CD14-positive monocyte (primary cell): ENCODE data around the gene CTNND2. TPM values are rescaled to one million over a fixed set of nuclear protein-coding genes. Genes with fewer than 3 reads are reported as not detected.

Experiments
- DNase-seq, 3 donors: peaks; one replicate each; pipeline ENCODE4 v3.0.0-alpha.2; 2011 to 2022
- H2AFZ ChIP-seq: 2 replicates; pipeline ENCODE4 v1.6.0; 2012; ENCODE audit warnings: mild to moderate bottlenecking, low read depth, low read length, inconsistent platforms; ENCODE audit not compliant: insufficient read depth, poor library complexity, severe bottlenecking
- H3K27ac ChIP-seq, 2 donors: 1 replicate in 1 of 2; 2 replicates in 1 of 2; pipeline ENCODE4 v1.5.1; 2012 to 2013; ENCODE audit warnings: low read length in 2 of 2, control low read depth in 1 of 2, inconsistent platforms in 1 of 2, low read depth in 1 of 2, mild to moderate bottlenecking in 1 of 2
- H3K27me3 ChIP-seq, 2 donors: one replicate each; pipeline versions ENCODE4 v1.6.0 to v1.6.1; 2011 to 2013; ENCODE audit warnings: low read length in 2 of 2; ENCODE audit not compliant: control insufficient read depth in 2 of 2, insufficient read depth in 2 of 2
- H3K36me3 ChIP-seq, 2 donors: replicated peaks in 1 of 2; 1 replicate in 1 of 2; 2 replicates in 1 of 2; pipeline versions ENCODE4 v1.5.1 to v1.6.1; 2012 to 2013; ENCODE audit warnings: low read length in 2 of 2, control low read depth in 1 of 2, inconsistent platforms in 1 of 2, mild to moderate bottlenecking in 1 of 2; ENCODE audit not compliant: insufficient read depth in 2 of 2, control insufficient read depth in 1 of 2
- H3K4me1 ChIP-seq, 2 donors: 1 replicate in 1 of 2; 2 replicates in 1 of 2; pipeline versions ENCODE4 v1.5.1 to v1.6.1; 2012 to 2013; ENCODE audit warnings: low read length in 2 of 2, control low read depth in 1 of 2, inconsistent platforms in 1 of 2, mild to moderate bottlenecking in 1 of 2, moderate library complexity in 1 of 2; ENCODE audit not compliant: insufficient read depth in 2 of 2, control insufficient read depth in 1 of 2
- H3K4me2 ChIP-seq: replicated peaks from 2 replicates; pipeline ENCODE3; 2012; ENCODE audit warnings: low read length, moderate library complexity, mild to moderate bottlenecking; ENCODE audit not compliant: poor library complexity, severe bottlenecking; ENCODE audit errors: extremely low read depth
- H3K4me3 ChIP-seq, 3 experiments: fragments of 200-600 bp in 1 of 3; sonication (generic) in 1 of 3; replicated peaks in 1 of 3; 1 replicate in 2 of 3; 2 replicates in 1 of 3; pipeline ENCODE4 v1.5.1; 2011 to 2013; ENCODE audit warnings: low read length in 3 of 3, mild to moderate bottlenecking in 3 of 3, control low read depth in 2 of 3, low read depth in 2 of 3, inconsistent platforms in 1 of 3, moderate library complexity in 1 of 3
- H3K79me2 ChIP-seq: 2 replicates; pipeline ENCODE4 v1.6.0; 2012; ENCODE audit warnings: mild to moderate bottlenecking, control low read depth, inconsistent platforms, low read length, moderate library complexity; ENCODE audit not compliant: insufficient read depth
- H3K9ac ChIP-seq: 2 replicates; pipeline ENCODE4 v1.6.0; 2017; ENCODE audit warnings: low read length, mild to moderate bottlenecking; ENCODE audit not compliant: insufficient read depth, poor library complexity, severe bottlenecking
- H3K9me3 ChIP-seq, 2 donors: replicated peaks in 1 of 2; 1 replicate in 1 of 2; 2 replicates in 1 of 2; pipeline versions ENCODE4 v1.5.1 to v1.6.1; 2012 to 2013; ENCODE audit warnings: low read length in 2 of 2, control low read depth in 1 of 2; ENCODE audit not compliant: control insufficient read depth in 1 of 2, insufficient read depth in 1 of 2
- H4K20me1 ChIP-seq: 2 replicates; pipeline ENCODE4 v1.6.0; 2012; ENCODE audit warnings: mild to moderate bottlenecking, low read length, control low read depth, moderate library complexity; ENCODE audit not compliant: insufficient read depth
- H3K27ac Mint-ChIP-seq, 7 donors: one replicate each; pipeline ENCODE4 v1.8.0; 2020; ENCODE audit warnings: mild to moderate bottlenecking in 7 of 7, mixed read lengths in 7 of 7, moderate library complexity in 6 of 7, inconsistent platforms in 2 of 7
- H3K27me3 Mint-ChIP-seq, 3 donors: one replicate each; pipeline ENCODE4 v1.8.0; 2021 to 2022; ENCODE audit warnings: low read depth in 3 of 3, mild to moderate bottlenecking in 3 of 3, mixed read lengths in 3 of 3, moderate library complexity in 3 of 3, inconsistent platforms in 1 of 3
- H3K36me3 Mint-ChIP-seq, 2 donors: one replicate each; pipeline ENCODE4 v1.8.0; 2020; ENCODE audit warnings: mixed read lengths in 2 of 2, inconsistent platforms in 1 of 2, mild to moderate bottlenecking in 1 of 2
- H3K4me1 Mint-ChIP-seq: one replicate; pipeline ENCODE4 v1.8.0; 2020; ENCODE audit warnings: mild to moderate bottlenecking, mixed read lengths
- H3K4me3 Mint-ChIP-seq, 2 donors: one replicate each; pipeline ENCODE4 v1.8.0; 2020; ENCODE audit warnings: mild to moderate bottlenecking in 2 of 2, mixed read lengths in 2 of 2, moderate library complexity in 1 of 2
- H3K9me3 Mint-ChIP-seq, 7 donors: one replicate each; pipeline ENCODE4 v1.8.0; 2020 to 2022; ENCODE audit warnings: mixed read lengths in 7 of 7, mild to moderate bottlenecking in 6 of 7, moderate library complexity in 6 of 7, inconsistent platforms in 2 of 7
- WGBS: methylation state at CpG from one replicate; pipeline ENCODE4 v1.1.5; 2013; ENCODE audit warnings: missing lambda C conversion rate; ENCODE audit not compliant: insufficient coverage; 5-methylcytosine and 5-hydroxymethylcytosine counted together
- intact Hi-C, 2 donors: fragments of 100-400 bp; cut with micrococcal nuclease; formaldehyde crosslinking; loops; one replicate each; pipeline versions ENCODE4 v1.15.0 to v1.15.1; 2023
- polyA plus RNA-seq, 3 donors: library from polyadenylated mRNA; depleted of rRNA in 1 of 3; unstranded in 2 of 3; stranded (reverse) in 1 of 3; fragments of 300-500 nt in 2 of 3; fragments of >200 nt in 1 of 3; fragmentation: Illumina TruSeq in 2 of 3; gene quantifications; 1 replicate in 2 of 3; 2 replicates in 1 of 3; pipeline ENCODE4 v1.2.3, GENCODE V29; 2012 to 2021
- TF ChIP-seq, protein P1 (sequence below): fragments of 200-600 bp; IDR thresholded peaks from one replicate; pipeline ENCODE4 v1.8.0; 2022; ENCODE audit warnings: antibody characterized with exemption, mild to moderate bottlenecking

Gene CTNND2
- polyA plus RNA-seq, 3 donors, result not detected

DNA sequence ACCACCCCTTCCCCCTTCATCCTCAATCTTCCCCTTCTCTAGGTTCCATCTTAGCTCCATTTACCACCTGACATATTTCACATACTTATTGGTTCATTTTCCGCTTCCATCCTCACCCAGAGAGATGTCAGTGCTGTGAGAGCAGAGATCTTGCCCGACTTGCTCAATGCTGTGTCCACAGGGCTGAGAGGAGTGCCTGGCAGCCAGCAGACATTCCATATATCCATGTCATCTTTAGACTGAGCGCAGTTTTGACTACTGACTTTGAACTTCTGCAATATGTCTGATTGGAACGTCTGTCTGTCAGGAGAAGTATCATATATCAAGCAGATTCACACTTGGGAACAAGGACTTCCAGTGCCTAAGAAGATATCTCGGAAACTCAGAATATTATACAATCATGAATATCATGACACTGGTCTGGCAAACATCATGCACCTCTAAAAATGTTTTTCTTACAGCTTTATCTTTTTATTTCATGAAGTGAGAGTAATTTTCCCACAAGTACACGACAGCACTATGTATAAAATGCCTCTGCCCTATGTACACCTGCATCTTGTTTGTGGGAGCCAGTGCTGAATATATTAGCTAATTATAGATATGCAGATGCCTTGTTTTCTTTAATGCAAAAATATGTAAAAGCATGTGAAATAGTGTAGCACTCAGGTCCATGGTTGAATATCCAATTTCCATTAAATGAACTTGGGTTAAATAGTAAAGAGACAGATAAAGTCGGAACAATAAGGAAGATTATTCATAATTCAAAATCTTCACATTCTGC lies 689.2 kb downstream of the CTNND2 start:
- Mint-ChIP-seq H3K27me3 (peaks cover 1 to 7% (median 3%) of the 10 kb centered on the region in 3 donors), H3K4me3 (no peak overlapping the region), H3K36me3 (no peaks in the 10 kb centered on the region), H3K9me3 (peaks cover 0 to 7% (median 2%) of the 10 kb centered on the region in 7 donors), H3K4me1 (peaks cover 4% of the 10 kb centered on the region), H3K27ac (no peak overlapping the region)
- Histone ChIP-seq H3K79me2 (no peaks in the 10 kb centered on the region), H3K36me3 (no peaks in the 10 kb centered on the region), H3K4me1 (no peaks in the 10 kb centered on the region), H3K27ac (no peak overlapping the region), H3K4me3 (no peak overlapping the region), H3K27me3 (no peaks in the 10 kb centered on the region), H4K20me1 (no peaks in the 10 kb centered on the region), H3K4me2 (no peak overlapping the region), H3K9me3 (no peaks in the 10 kb centered on the region), H2AFZ (no peak overlapping the region), H3K9ac (no peak overlapping the region)
- intact Hi-C loops, result no loop called here
- no peak for DNase-seq
- TF ChIP-seq, protein P1, sequence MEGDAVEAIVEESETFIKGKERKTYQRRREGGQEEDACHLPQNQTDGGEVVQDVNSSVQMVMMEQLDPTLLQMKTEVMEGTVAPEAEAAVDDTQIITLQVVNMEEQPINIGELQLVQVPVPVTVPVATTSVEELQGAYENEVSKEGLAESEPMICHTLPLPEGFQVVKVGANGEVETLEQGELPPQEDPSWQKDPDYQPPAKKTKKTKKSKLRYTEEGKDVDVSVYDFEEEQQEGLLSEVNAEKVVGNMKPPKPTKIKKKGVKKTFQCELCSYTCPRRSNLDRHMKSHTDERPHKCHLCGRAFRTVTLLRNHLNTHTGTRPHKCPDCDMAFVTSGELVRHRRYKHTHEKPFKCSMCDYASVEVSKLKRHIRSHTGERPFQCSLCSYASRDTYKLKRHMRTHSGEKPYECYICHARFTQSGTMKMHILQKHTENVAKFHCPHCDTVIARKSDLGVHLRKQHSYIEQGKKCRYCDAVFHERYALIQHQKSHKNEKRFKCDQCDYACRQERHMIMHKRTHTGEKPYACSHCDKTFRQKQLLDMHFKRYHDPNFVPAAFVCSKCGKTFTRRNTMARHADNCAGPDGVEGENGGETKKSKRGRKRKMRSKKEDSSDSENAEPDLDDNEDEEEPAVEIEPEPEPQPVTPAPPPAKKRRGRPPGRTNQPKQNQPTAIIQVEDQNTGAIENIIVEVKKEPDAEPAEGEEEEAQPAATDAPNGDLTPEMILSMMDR, result no peak
- 97% methylated on average over 3 of the region's 7 CpGs for WGBS

DNA sequence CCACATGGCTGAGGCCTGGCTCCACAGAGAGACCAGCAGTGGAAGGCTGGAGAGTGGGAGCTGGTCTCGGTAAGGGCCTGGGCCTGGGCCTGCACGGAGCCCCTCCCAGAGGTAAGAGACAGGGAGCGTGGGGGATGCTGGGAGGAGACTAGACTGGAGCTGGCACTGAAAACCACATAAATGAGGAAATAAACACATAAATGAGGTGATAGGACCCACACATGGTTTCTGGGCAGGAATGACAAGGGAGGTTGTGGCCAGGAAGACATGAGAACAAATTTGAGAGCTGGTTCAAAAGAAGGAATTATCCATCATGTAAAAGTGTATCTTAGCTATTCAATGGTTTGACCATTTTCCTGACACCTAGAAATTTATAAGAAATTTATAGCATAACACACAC lies 691.5 kb downstream of the CTNND2 start:
- Histone ChIP-seq H3K9me3 (no peaks in the 10 kb centered on the region), H3K4me2 (no peak overlapping the region), H3K4me3 (no peak overlapping the region), H2AFZ (no peak overlapping the region), H4K20me1 (no peaks in the 10 kb centered on the region), H3K27me3 (no peaks in the 10 kb centered on the region), H3K4me1 (no peaks in the 10 kb centered on the region), H3K36me3 (no peaks in the 10 kb centered on the region), H3K27ac (no peak overlapping the region), H3K79me2 (no peaks in the 10 kb centered on the region), H3K9ac (no peak overlapping the region)
- Mint-ChIP-seq H3K4me1 (peaks cover 4% of the 10 kb centered on the region), H3K27me3 (peaks cover 0 to 5% (median 3%) of the 10 kb centered on the region in 3 donors), H3K4me3 (no peak overlapping the region), H3K9me3 (peaks cover 0 to 2% (median 0%) of the 10 kb centered on the region in 7 donors), H3K36me3 (no peaks in the 10 kb centered on the region), H3K27ac (peak overlapping the region in 1 of 7 donors; percentile 24)
- no CpG with 5 or more reads among the region's 3 CpGs for WGBS
- no peak for DNase-seq
- TF ChIP-seq, protein P1, result no peak
- intact Hi-C loops, result no loop called here
